HepG2 (cell line): ENCODE measurements around the gene ADAMTS13. TPM values are rescaled to one million over a fixed set of nuclear protein-coding genes. Genes with fewer than 3 reads are reported as not detected.
A peak's percentile ranks its signal among the peaks of the same experiment; 100 is the strongest.

Experiments
- BCL3 ChIP-seq: sonication (generic); formaldehyde crosslinking; IDR thresholded peaks from 2 replicates; pipeline ENCODE4 v1.5.1; 2020; ENCODE audit warnings: mild to moderate bottlenecking, missing genetic modification reagents, moderate library complexity
- ETS1 ChIP-seq: sonication (generic); formaldehyde crosslinking; IDR thresholded peaks from 2 replicates; pipeline ENCODE4 v1.4.0; 2020; ENCODE audit warnings: missing genetic modification reagents
- GABPA ChIP-seq, 2 experiments: IDR thresholded peaks; 2 replicates each; pipeline ENCODE4 v1.6.1; 2011 to 2016; ENCODE audit warnings: low read depth in 2 of 2, low read length in 1 of 2, missing biosample characterization in 1 of 2, missing genetic modification characterization in 1 of 2
- HMGXB4 ChIP-seq, 2 experiments: sonication (generic) in 1 of 2; formaldehyde crosslinking in 1 of 2; IDR thresholded peaks; 2 replicates each; pipeline versions ENCODE4 v1.4.0 to v1.6.1; 2018 to 2020; ENCODE audit warnings: missing genetic modification reagents in 2 of 2, borderline replicate concordance in 1 of 2, low read depth in 1 of 2, mild to moderate bottlenecking in 1 of 2, missing biosample characterization in 1 of 2
- JARID2 ChIP-seq: sonication (generic); formaldehyde crosslinking; IDR thresholded peaks from 2 replicates; pipeline ENCODE4 v1.8.1; 2023; ENCODE audit warnings: missing genetic modification reagents, inconsistent platforms; ENCODE audit not compliant: insufficient replicate concordance
- KLF11 ChIP-seq: IDR thresholded peaks from 2 replicates; pipeline ENCODE4 v1.6.1; 2016; ENCODE audit warnings: missing compliant biosample characterization
- SAP130 ChIP-seq: IDR thresholded peaks from 2 replicates; pipeline ENCODE4 v1.6.1; 2016; ENCODE audit warnings: low read depth
- SRSF1 ChIP-seq: fragments of 200-400 bp; formaldehyde crosslinking; optimal IDR thresholded peaks from 2 replicates; pipeline ENCODE3; 2017; ENCODE audit warnings: mild to moderate bottlenecking, low read depth, low read length, moderate library complexity
- TIGD3 ChIP-seq: sonication (generic); formaldehyde crosslinking; IDR thresholded peaks from 2 replicates; pipeline ENCODE4 v1.5.1; 2020; ENCODE audit warnings: mild to moderate bottlenecking, missing genetic modification reagents, borderline replicate concordance
- ZFY ChIP-seq: sonication (generic); formaldehyde crosslinking; IDR thresholded peaks from 2 replicates; pipeline ENCODE4 v1.4.0; 2020; ENCODE audit warnings: missing genetic modification reagents
- ZHX2 ChIP-seq, 2 experiments: sonication (generic) in 1 of 2; formaldehyde crosslinking in 1 of 2; IDR thresholded peaks; 2 replicates each; pipeline versions ENCODE4 v1.6.1 to v1.9.0; 2014 to 2022; ENCODE audit warnings: antibody characterized with exemption in 1 of 2, borderline replicate concordance in 1 of 2, inconsistent platforms in 1 of 2, low read depth in 1 of 2, missing genetic modification reagents in 1 of 2
- ZNF501 ChIP-seq: sonication (generic); formaldehyde crosslinking; IDR thresholded peaks from 2 replicates; pipeline ENCODE4 v1.5.1; 2020; ENCODE audit warnings: mild to moderate bottlenecking, moderate library complexity, missing genetic modification reagents
- ZNF781 ChIP-seq: sonication (generic); formaldehyde crosslinking; IDR thresholded peaks from 2 replicates; pipeline ENCODE4 v1.5.1; 2020; ENCODE audit warnings: borderline replicate concordance, mild to moderate bottlenecking, missing genetic modification reagents; ENCODE audit errors: not compliant biosample characterization
- polyA plus RNA-seq, 8 experiments: library from polyadenylated mRNA; depleted of rRNA in 3 of 8; stranded (reverse) in 7 of 8; unstranded in 1 of 8; fragments of >200 nt; fragmentation: Illumina TruSeq in 4 of 8; extraction: Trizol in 4 of 8; gene quantifications; 2 replicates each; pipeline versions ENCODE4 v1.2.1 to v1.2.3, GENCODE V29; 2011 to 2016; ENCODE audit warnings: low read depth in 4 of 8, missing spikeins in 1 of 8, mixed read lengths in 1 of 8; ENCODE audit not compliant: insufficient read depth in 1 of 8
- total RNA-seq, 5 experiments: library from RNA; depleted of rRNA; stranded (reverse); fragments of >200 nt; fragmentation: Illumina TruSeq; extraction: Trizol; gene quantifications; 2 replicates each; pipeline ENCODE4 v1.2.3, GENCODE V29; 2016; ENCODE audit warnings: low read depth in 1 of 5

Gene ADAMTS13
- total and polyA plus RNA-seq, 2 of the 13 experiments (the other 11 are each of a cell fraction or from before 2014, with no cell fraction given), result 0.91 to 4.5 TPM

- TF ChIP-seq BCL3 (CRISPR knock-in tag) (peak; percentile 70; the same call in 1 of the 2 replicates), SRSF1 (peak; percentile 36), ZFY (peak; percentile 33; the same call in 1 of the 2 replicates), GABPA (IDR thresholded peaks at IDR 0.05; ENCODE audit: low read depth, low read length) (peak; percentile 34; the same call in 1 of the 2 replicates), GABPA (CRISPR knock-in tag; IDR thresholded peaks at IDR 0.05; ENCODE audit: low read depth) (peak; percentile 66), ZNF781 (CRISPR knock-in tag) (peak; percentile 24), ZNF501 (CRISPR knock-in tag) (peak; percentile 29; the same call in 1 of the 2 replicates), ETS1 (no peak), ZHX2 (IDR thresholded peaks at IDR 0.05; ENCODE audit: low read depth) (no peak), ZHX2 (CRISPR knock-in tag; IDR thresholded peaks at IDR 0.05; ENCODE audit: borderline replicate concordance) (no peak), SAP130 (peak; percentile 45), JARID2 (CRISPR knock-in tag) (no peak), HMGXB4 (CRISPR knock-in tag; IDR thresholded peaks at IDR 0.05; ENCODE audit: borderline replicate concordance in 1 of 2, low read depth in 1 of 2) (peak in 1 of 2 experiments; percentile 61; a peak in 1 of 4 replicates), KLF11 (no peak), TIGD3 (CRISPR knock-in tag) (0 out of 2 replicates have a peak, but pooled peaks have one; percentile 40)
These were observed 63.5 kb downstream of the ADAMTS13 start (continued) for GRCh38 chr9:133485531-133486260.
